Measurements from ENCODE around the gene ZNF451. TPM values are rescaled to one million over a fixed set of nuclear protein-coding genes. Genes with fewer than 3 reads are reported as not detected.
A peak's percentile ranks its signal among the peaks of the same experiment; 100 is the strongest.

The ZNF451 gene
- total and polyA plus RNA-seq, 2 donors (not counting 1 experiment from before 2014, with no cell fraction given): 25.9 to 86.3 TPM

- ATAC-seq (ENCODE audit: low read depth) (no peak), DNase-seq (no peak)
- Histone ChIP-seq H3K4me1 (ENCODE audit: control insufficient read depth in 2 of 2, insufficient read depth in 2 of 2, low read length in 2 of 2) (peaks cover 9 to 18% of the 10 kb centered on the region in 2 donors), H3K4me2 (replicated peaks; ENCODE audit: low read depth, low read length, poor library complexity, severe bottlenecking) (peak overlapping the region; percentile 86), H2AFZ (ENCODE audit: insufficient read depth, low read depth, low read length, poor library complexity, severe bottlenecking) (peak overlapping the region; percentile 87), H4K20me1 (ENCODE audit: control insufficient read depth, insufficient read depth, low read length, poor library complexity, severe bottlenecking) (peaks cover 11% of the 10 kb centered on the region), H3K79me2 (ENCODE audit: control insufficient read depth, insufficient read depth, low read length) (peaks cover 9% of the 10 kb centered on the region), H3K36me3 (replicated peaks in 1 of 2; ENCODE audit: control extremely low read depth in 1 of 2, control insufficient read depth in 1 of 2, extremely low read depth in 1 of 2, insufficient read depth in 2 of 2, low read length in 1 of 2) (no peaks in the 10 kb centered on the region), H3K27ac (ENCODE audit: low read length in 2 of 2) (no peak overlapping the region), H3K4me3 (ENCODE audit: control extremely low read depth in 1 of 5, extremely low read depth in 1 of 5, insufficient read depth in 1 of 5, low read depth in 2 of 5, low read length in 4 of 5) (peak overlapping the region in 1 of 5 experiments; percentile 80), H3K9ac (ENCODE audit: low read length) (peak overlapping the region; percentile 82), H3K9me3 (ENCODE audit: control extremely low read depth in 1 of 3, control insufficient read depth in 2 of 3, insufficient read depth in 1 of 3, low read length in 2 of 3) (no peaks in the 10 kb centered on the region), H3K27me3 (replicated peaks in 1 of 4; ENCODE audit: control extremely low read depth in 1 of 4, control insufficient read depth in 3 of 4, insufficient read depth in 4 of 4, low read length in 3 of 4) (no peaks in the 10 kb centered on the region)
- Mint-ChIP-seq H3K27ac (peak overlapping the region; percentile 57), H3K9me3 (ENCODE audit: insufficient read depth) (no peaks in the 10 kb centered on the region), H3K4me3 (peak overlapping the region; percentile 89), H3K4me1 (peaks cover 17% of the 10 kb centered on the region), H3K27me3 (no peaks in the 10 kb centered on the region)
- WGBS (ENCODE audit: insufficient coverage): 83% methylated on average over 1 of the region's 5 CpGs
- TF ChIP-seq EZH2 (IDR thresholded peaks at IDR 0.05; ENCODE audit: borderline replicate concordance, insufficient read depth, low read depth, low read length, poor library complexity, severe bottlenecking) (no peak), CTCF (IDR thresholded peaks at IDR 0.05) (no peak)
- CTCF ChIA-PET: no interaction called here
- intact Hi-C loops (cut with micrococcal nuclease): loop anchor here (2.0 kb wide), 1 partner anchor 127 kb away; the partner anchor contains the start of gene KIAA1586
- POLR2A ChIA-PET: no interaction called here
Measured at GRCh38 chr6:57173886-57174510, 84.0 kb downstream of the ZNF451 start.

GRCh38 chr6:57174511-57174907, 84.5 kb downstream of the ZNF451 start:
- no peak for ATAC-seq (ENCODE audit: low read depth)
- H3K9ac ChIP-seq (ENCODE audit: low read length): no peak overlapping the region
- peaks cover 9% of the 10 kb centered on the region for H3K79me2 ChIP-seq (ENCODE audit: control insufficient read depth, insufficient read depth, low read length)
- H3K9me3 ChIP-seq (ENCODE audit: control extremely low read depth in 1 of 3, control insufficient read depth in 2 of 3, insufficient read depth in 1 of 3, low read length in 2 of 3): no peaks in the 10 kb centered on the region
- POLR2A ChIA-PET: no interaction called here
- H3K27me3 ChIP-seq (replicated peaks in 1 of 4; ENCODE audit: control extremely low read depth in 1 of 4, control insufficient read depth in 3 of 4, insufficient read depth in 4 of 4, low read length in 3 of 4): no peaks in the 10 kb centered on the region
- DNase-seq: no peak
- no peak overlapping the region for H3K27ac Mint-ChIP-seq
- TF ChIP-seq CTCF (IDR thresholded peaks at IDR 0.05): no peak
- TF ChIP-seq EZH2 (IDR thresholded peaks at IDR 0.05; ENCODE audit: borderline replicate concordance, insufficient read depth, low read depth, low read length, poor library complexity, severe bottlenecking): no peak
- no peaks in the 10 kb centered on the region for H3K36me3 ChIP-seq (replicated peaks in 1 of 2; ENCODE audit: control extremely low read depth in 1 of 2, control insufficient read depth in 1 of 2, extremely low read depth in 1 of 2, insufficient read depth in 2 of 2, low read length in 1 of 2)
- peaks cover 17% of the 10 kb centered on the region for H3K4me1 Mint-ChIP-seq
- no peak overlapping the region for H3K4me2 ChIP-seq (replicated peaks; ENCODE audit: low read depth, low read length, poor library complexity, severe bottlenecking)
- no peak overlapping the region for H2AFZ ChIP-seq (ENCODE audit: insufficient read depth, low read depth, low read length, poor library complexity, severe bottlenecking)
- no peak overlapping the region for H3K27ac ChIP-seq (ENCODE audit: low read length in 2 of 2)
- H3K4me3 Mint-ChIP-seq: no peak overlapping the region
- intact Hi-C loops (cut with micrococcal nuclease): no loop called here
- CTCF ChIA-PET: no interaction called here
- H3K27me3 Mint-ChIP-seq: no peaks in the 10 kb centered on the region
- H3K4me3 ChIP-seq (ENCODE audit: control extremely low read depth in 1 of 5, extremely low read depth in 1 of 5, insufficient read depth in 1 of 5, low read depth in 2 of 5, low read length in 4 of 5): no peak overlapping the region
- WGBS (ENCODE audit: insufficient coverage): no CpG with 5 or more reads among the region's 3 CpGs
- H3K4me1 ChIP-seq (ENCODE audit: control insufficient read depth in 2 of 2, insufficient read depth in 2 of 2, low read length in 2 of 2): peaks cover 9 to 18% of the 10 kb centered on the region in 2 donors
- peaks cover 11% of the 10 kb centered on the region for H4K20me1 ChIP-seq (ENCODE audit: control insufficient read depth, insufficient read depth, low read length, poor library complexity, severe bottlenecking)
- H3K9me3 Mint-ChIP-seq (ENCODE audit: insufficient read depth): no peaks in the 10 kb centered on the region

Measured in B cell (primary cell).